ENCODE results near the gene STIMATE.

STIMATE gene

DNA sequence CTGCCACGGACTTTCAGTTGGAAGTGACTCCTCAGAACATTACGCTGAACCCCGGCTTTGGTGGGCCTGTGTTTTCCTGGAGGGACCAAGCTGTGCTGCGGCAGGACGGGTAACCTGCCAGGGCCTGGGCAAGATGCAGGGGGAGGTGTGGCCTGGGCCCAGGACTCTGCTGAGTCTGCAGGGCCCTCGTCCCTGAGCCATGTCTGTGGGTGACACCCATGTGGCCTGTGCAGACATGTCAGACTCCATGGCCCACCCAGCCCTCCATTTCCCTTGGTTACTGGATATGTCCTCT, 107.7 kb downstream of the STIMATE start:
- H3K27ac Mint-ChIP-seq = no peak overlapping the region
- no peaks in the 10 kb centered on the region for H3K27me3 Mint-ChIP-seq (ENCODE audit: low read depth)
- no peaks in the 10 kb centered on the region for H3K9me3 Mint-ChIP-seq
- no peaks in the 10 kb centered on the region for H3K4me1 Mint-ChIP-seq (ENCODE audit: low read depth)
- DNase-seq (ENCODE audit: low spot score) = no peak
- no peaks in the 10 kb centered on the region for H3K36me3 Mint-ChIP-seq (ENCODE audit: low read depth)
- no peak overlapping the region for H3K4me3 Mint-ChIP-seq

DNA sequence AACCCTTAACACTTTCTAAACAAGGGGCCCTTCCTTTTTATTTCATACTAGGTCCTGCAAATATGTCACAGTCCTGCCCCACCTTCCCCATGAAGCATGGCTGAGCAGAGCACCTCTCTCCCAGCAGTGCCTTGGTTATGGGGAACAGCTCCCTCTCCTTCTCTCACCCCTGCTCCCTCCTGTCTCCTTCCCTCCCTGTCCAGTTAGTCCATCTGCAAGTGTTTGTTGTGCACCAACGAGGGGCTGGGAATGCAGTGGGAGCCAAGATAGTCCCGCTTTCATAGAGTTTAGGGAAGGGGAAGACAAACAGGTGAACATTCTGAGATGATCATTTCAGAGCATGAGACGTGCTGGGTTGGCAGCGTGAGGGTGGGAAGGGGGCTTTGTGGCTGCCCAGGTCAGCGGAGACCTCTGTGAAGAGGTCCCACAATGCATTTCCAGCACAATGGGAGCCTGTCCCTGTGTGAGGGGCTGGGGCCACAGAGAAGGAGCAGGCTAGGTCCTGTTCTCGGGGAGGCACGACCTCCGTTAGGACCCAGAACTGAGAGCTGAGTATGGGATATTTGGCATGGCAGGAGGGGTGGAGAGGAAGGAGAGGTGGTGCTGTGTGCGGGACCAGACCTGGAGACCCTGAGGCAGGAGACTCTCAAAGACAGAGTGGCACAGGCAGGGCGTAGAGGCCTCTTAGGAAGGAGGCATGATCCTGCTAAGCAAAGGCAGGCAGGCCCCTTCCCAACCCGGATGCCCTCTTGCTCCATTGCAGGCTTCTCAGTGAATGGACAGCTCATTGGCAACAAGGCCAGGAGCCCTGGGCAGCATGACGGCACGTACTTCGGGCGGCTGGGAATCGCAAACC, 108.2 kb downstream of the STIMATE start:
- Mint-ChIP-seq H3K9me3 (no peaks in the 10 kb centered on the region), H3K27me3 (ENCODE audit: low read depth) (no peaks in the 10 kb centered on the region), H3K4me1 (ENCODE audit: low read depth) (no peaks in the 10 kb centered on the region), H3K4me3 (no peak overlapping the region), H3K36me3 (ENCODE audit: low read depth) (no peaks in the 10 kb centered on the region), H3K27ac (no peak overlapping the region)
- DNase-seq (ENCODE audit: low spot score) = no peak

GRCh38 chr3:52787672-52788625, 109.4 kb downstream of the STIMATE start:
- H3K4me3 Mint-ChIP-seq = no peak overlapping the region
- H3K27me3 Mint-ChIP-seq (ENCODE audit: low read depth) = no peaks in the 10 kb centered on the region
- no peak overlapping the region for H3K27ac Mint-ChIP-seq
- no peaks in the 10 kb centered on the region for H3K36me3 Mint-ChIP-seq (ENCODE audit: low read depth)
- H3K4me1 Mint-ChIP-seq (ENCODE audit: low read depth) = no peaks in the 10 kb centered on the region
- DNase-seq (ENCODE audit: low spot score) = no peak
- no peaks in the 10 kb centered on the region for H3K9me3 Mint-ChIP-seq

- Mint-ChIP-seq H3K9me3 (no peaks in the 10 kb centered on the region), H3K27ac (no peak overlapping the region), H3K4me3 (no peak overlapping the region), H3K27me3 (ENCODE audit: low read depth) (no peaks in the 10 kb centered on the region), H3K4me1 (ENCODE audit: low read depth) (no peaks in the 10 kb centered on the region), H3K36me3 (ENCODE audit: low read depth) (no peaks in the 10 kb centered on the region)
- no peak for DNase-seq (ENCODE audit: low spot score)
These were observed 110.1 kb downstream of the STIMATE start for GRCh38 chr3:52787246-52787645.
